Sigmoid colon (tissue), 4 donors: ENCODE results near the gene SPRY2.

Source experiments
- POLR2A ChIP-seq, 2 donors: fragments of 450-650 bp; IDR thresholded peaks; one replicate each; pipeline ENCODE4 v1.6.1; 2016; ENCODE audit warnings: antibody characterized with exemption in 2 of 2, mild to moderate bottlenecking in 2 of 2, moderate library complexity in 2 of 2
- POLR2AphosphoS5 ChIP-seq, 4 donors: sonication (generic); formaldehyde crosslinking; IDR thresholded peaks; one replicate each; pipeline ENCODE4 v1.6.1; 2017; ENCODE audit warnings: antibody characterized with exemption in 4 of 4

GRCh38 chr13:80382576-80382975, 41.6 kb upstream of the SPRY2 start:
- no peak for TF ChIP-seq POLR2A (IDR thresholded peaks at IDR 0.05)
- TF ChIP-seq POLR2AphosphoS5 (IDR thresholded peaks at IDR 0.05): no peak
